T-helper 1 cell treated with Interleukin-12 subunit alpha and Interleukin-12 subunit beta and Interleukin-4 antibody, amounts not matched to agents 30 μg/mL and 1 μg/mL, for 36 hours (primary cell): ENCODE data around the gene RCAN1.

Experiments used
- H3K27ac Mint-ChIP-seq: one replicate; pipeline ENCODE4 v1.8.0; 2021; ENCODE audit warnings: mild to moderate bottlenecking, mixed read lengths
- H3K27me3 Mint-ChIP-seq: one replicate; pipeline ENCODE4 v1.8.0; 2021; ENCODE audit warnings: low read depth, mixed read lengths
- H3K36me3 Mint-ChIP-seq: one replicate; pipeline ENCODE4 v1.8.0; 2021; ENCODE audit warnings: low read depth, mixed read lengths
- H3K4me1 Mint-ChIP-seq: one replicate; pipeline ENCODE4 v1.8.0; 2021; ENCODE audit warnings: low read depth, mixed read lengths
- H3K4me3 Mint-ChIP-seq: one replicate; pipeline ENCODE4 v1.8.0; 2021; ENCODE audit warnings: mild to moderate bottlenecking, moderate library complexity, mixed read lengths
- H3K9me3 Mint-ChIP-seq: one replicate; pipeline ENCODE4 v1.8.0; 2021; ENCODE audit warnings: mixed read lengths

RCAN1 gene

DNA sequence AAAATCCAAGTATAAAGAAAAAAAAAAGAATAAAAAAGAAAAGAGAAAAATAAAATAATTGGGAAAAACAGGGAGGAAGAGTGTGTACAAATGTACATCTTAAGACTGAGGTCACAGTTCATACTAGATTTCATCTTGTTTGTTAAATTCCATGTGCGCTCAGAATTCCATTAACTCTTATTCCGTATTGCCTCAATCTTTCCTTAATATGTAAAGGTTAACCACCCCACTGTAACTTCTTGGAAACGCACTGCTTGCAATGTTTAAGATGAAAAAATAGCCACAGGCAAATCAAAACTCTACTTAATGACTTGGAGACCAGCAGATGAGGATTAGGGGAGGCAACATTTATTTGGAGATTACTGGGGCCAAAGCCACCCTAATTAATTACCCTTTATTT, 79.0 kb downstream of the RCAN1 start:
- H3K9me3 Mint-ChIP-seq, result no peaks in the 10 kb centered on the region
- H3K4me1 Mint-ChIP-seq, result peaks cover 2% of the 10 kb centered on the region
- peaks cover 5% of the 10 kb centered on the region for H3K27me3 Mint-ChIP-seq
- no peak overlapping the region for H3K27ac Mint-ChIP-seq
- H3K4me3 Mint-ChIP-seq, result no peak overlapping the region
- H3K36me3 Mint-ChIP-seq, result no peaks in the 10 kb centered on the region

DNA sequence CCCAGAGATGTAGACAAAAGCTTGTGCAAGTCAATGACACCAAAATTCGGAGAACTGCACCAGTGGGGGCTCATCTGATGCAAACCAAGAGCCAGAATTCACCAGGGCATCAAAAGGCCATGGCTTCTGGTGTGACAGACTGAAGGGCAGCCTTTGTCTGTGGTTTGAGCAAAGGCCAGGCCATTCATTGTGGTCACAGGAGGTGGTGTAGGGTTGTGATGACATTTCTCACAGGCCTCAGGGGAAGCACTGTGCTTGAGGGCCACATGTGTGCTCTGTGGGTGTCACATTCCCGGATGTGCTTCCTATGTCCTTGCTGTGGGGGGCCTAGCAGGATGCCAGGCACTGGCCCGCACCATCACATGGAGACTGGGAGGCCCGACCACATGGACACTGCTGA, 80.4 kb downstream of the RCAN1 start:
- Mint-ChIP-seq H3K4me1 (peaks cover 2% of the 10 kb centered on the region), H3K36me3 (no peaks in the 10 kb centered on the region), H3K27me3 (peaks cover 5% of the 10 kb centered on the region), H3K4me3 (no peak overlapping the region), H3K27ac (no peak overlapping the region), H3K9me3 (no peaks in the 10 kb centered on the region)

- Mint-ChIP-seq H3K27ac (no peak overlapping the region), H3K4me1 (peaks cover 2% of the 10 kb centered on the region), H3K4me3 (no peak overlapping the region), H3K9me3 (no peaks in the 10 kb centered on the region), H3K27me3 (peaks cover 5% of the 10 kb centered on the region), H3K36me3 (no peaks in the 10 kb centered on the region)
Observed at GRCh38 chr21:34533938-34534337, 81.0 kb downstream of the RCAN1 start.

DNA sequence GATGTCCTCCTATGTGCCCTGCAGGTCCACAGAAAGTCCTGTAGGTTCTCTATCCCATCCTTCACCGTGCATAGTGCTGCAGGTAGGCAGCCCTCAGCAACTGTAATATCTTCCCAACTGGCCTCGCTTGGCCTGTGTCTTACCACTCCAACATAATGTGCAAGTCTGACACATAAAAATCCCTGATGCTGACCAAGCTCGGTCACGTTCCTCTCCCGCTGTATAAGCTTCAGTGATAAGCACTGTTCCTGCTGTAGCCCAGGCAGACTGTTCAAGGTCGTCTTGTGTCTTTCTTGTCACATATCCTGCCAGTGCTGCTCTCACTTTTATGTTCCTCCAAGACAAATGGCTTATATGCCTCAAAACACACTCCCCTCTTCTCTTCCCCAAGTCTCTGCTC, 83.5 kb downstream of the RCAN1 start:
- Mint-ChIP-seq H3K36me3 (no peaks in the 10 kb centered on the region), H3K9me3 (no peaks in the 10 kb centered on the region), H3K27ac (no peak overlapping the region), H3K4me1 (peaks cover 9% of the 10 kb centered on the region), H3K27me3 (peaks cover 5% of the 10 kb centered on the region), H3K4me3 (no peak overlapping the region)

- Mint-ChIP-seq H3K36me3 (no peaks in the 10 kb centered on the region), H3K27ac (no peak overlapping the region), H3K27me3 (peaks cover 5% of the 10 kb centered on the region), H3K4me1 (peaks cover 13% of the 10 kb centered on the region), H3K9me3 (no peaks in the 10 kb centered on the region), H3K4me3 (no peak overlapping the region)
Observed at GRCh38 chr21:34530261-34530660, 84.7 kb downstream of the RCAN1 start.

DNA sequence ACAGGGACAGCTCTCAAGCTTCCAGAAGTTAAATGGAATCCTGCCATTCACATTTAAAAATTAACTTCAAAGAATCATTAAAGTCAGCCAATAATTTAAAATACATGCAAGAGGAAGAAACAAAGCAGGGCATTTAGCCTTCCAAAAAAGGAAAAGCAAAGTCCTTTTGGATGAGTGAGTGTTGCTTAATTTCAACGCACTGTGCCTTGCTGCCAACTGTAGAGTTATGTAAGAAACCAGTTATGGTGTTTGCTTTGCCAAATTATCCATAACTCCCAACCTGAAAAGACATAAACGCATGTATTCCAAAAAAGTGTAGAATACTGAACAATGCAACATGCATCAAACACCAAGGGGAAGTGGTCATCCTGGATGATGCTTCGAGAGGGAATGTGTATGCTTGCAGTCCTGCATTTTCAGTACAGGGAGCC, 86.8 kb downstream of the RCAN1 start:
- Mint-ChIP-seq H3K4me1 (peaks cover 11% of the 10 kb centered on the region), H3K36me3 (no peaks in the 10 kb centered on the region), H3K27me3 (peaks cover 5% of the 10 kb centered on the region), H3K27ac (no peak overlapping the region), H3K9me3 (no peaks in the 10 kb centered on the region), H3K4me3 (no peak overlapping the region)

GRCh38 chr21:34526618-34527290, 88.2 kb downstream of the RCAN1 start:
- peak overlapping the region; percentile 15 for H3K27ac Mint-ChIP-seq
- no peak overlapping the region for H3K4me3 Mint-ChIP-seq
- no peaks in the 10 kb centered on the region for H3K9me3 Mint-ChIP-seq
- H3K36me3 Mint-ChIP-seq, result no peaks in the 10 kb centered on the region
- H3K4me1 Mint-ChIP-seq, result peaks cover 12% of the 10 kb centered on the region
- H3K27me3 Mint-ChIP-seq, result peaks cover 5% of the 10 kb centered on the region

DNA sequence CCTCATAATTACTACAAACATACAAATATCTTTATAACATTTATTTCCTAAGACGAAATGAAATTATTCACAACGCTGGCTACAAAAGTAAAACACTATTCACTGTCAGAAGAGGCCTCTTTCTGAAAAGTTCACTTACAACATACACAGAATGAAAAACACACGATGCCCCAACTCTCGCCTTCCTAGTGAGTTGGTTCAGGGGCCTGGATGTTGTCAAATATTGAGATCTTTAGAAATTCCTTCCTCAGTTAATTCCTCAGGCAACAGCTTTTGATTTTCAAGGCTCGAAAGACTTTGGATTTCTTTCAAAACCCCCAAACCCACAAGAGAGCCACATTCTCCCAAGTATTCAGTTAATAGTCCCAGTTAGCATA, 88.7 kb downstream of the RCAN1 start:
- H3K36me3 Mint-ChIP-seq, result no peaks in the 10 kb centered on the region
- H3K27ac Mint-ChIP-seq, result peak overlapping the region; percentile 15
- peaks cover 3% of the 10 kb centered on the region for H3K27me3 Mint-ChIP-seq
- H3K4me3 Mint-ChIP-seq, result no peak overlapping the region
- peaks cover 12% of the 10 kb centered on the region for H3K4me1 Mint-ChIP-seq
- no peaks in the 10 kb centered on the region for H3K9me3 Mint-ChIP-seq

GRCh38 chr21:34524646-34525601, 90.0 kb downstream of the RCAN1 start:
- Mint-ChIP-seq H3K9me3 (no peaks in the 10 kb centered on the region), H3K36me3 (no peaks in the 10 kb centered on the region), H3K4me3 (no peak overlapping the region), H3K27ac (no peak overlapping the region), H3K27me3 (no peaks in the 10 kb centered on the region), H3K4me1 (peaks cover 12% of the 10 kb centered on the region)

DNA sequence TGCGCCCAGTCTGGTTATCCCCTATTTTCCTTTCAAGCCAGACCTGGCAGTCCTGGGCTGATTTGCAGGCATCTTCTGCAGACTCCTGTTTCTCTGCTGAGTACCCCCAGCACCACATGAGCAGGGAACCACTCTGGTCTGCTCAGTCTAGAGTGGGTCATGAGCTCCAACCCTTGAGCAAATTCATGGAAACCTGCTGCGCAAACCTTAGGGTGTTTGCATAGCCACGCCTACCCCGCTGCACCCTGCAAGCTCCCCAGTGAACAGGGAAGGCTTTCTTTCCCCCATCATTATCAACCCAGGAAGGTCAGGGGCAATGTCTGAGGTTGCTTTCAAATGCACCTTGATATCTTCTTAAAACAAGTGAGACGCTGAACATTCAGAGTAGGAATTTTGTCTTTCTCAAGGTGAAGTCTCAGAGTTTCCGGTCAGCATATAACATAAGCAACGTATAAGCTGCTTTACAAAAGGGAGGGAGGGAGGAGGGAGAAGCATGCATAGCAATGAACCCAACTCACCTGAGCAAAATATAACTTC, 91.8 kb downstream of the RCAN1 start:
- Mint-ChIP-seq H3K9me3 (no peaks in the 10 kb centered on the region), H3K27ac (no peak overlapping the region), H3K27me3 (no peaks in the 10 kb centered on the region), H3K36me3 (no peaks in the 10 kb centered on the region), H3K4me1 (peaks cover 13% of the 10 kb centered on the region), H3K4me3 (no peak overlapping the region)

GRCh38 chr21:34522284-34522683, 92.6 kb downstream of the RCAN1 start:
- Mint-ChIP-seq H3K9me3 (no peaks in the 10 kb centered on the region), H3K4me3 (no peak overlapping the region), H3K27me3 (no peaks in the 10 kb centered on the region), H3K36me3 (peaks cover 3% of the 10 kb centered on the region), H3K27ac (no peak overlapping the region), H3K4me1 (peaks cover 19% of the 10 kb centered on the region)

- no peak overlapping the region for H3K27ac Mint-ChIP-seq
- H3K4me3 Mint-ChIP-seq, result no peak overlapping the region
- peaks cover 15% of the 10 kb centered on the region for H3K4me1 Mint-ChIP-seq
Observed at GRCh38 chr21:34521561-34521960, 93.4 kb downstream of the RCAN1 start.

GRCh38 chr21:34520764-34521508, 94.0 kb downstream of the RCAN1 start:
- no peak overlapping the region for H3K4me3 Mint-ChIP-seq
- no peak overlapping the region for H3K27ac Mint-ChIP-seq
- peaks cover 3% of the 10 kb centered on the region for H3K36me3 Mint-ChIP-seq

More at GRCh38 chr21:34521561-34521960, 93.4 kb downstream of the RCAN1 start:
- Mint-ChIP-seq H3K36me3 (peaks cover 3% of the 10 kb centered on the region), H3K9me3 (no peaks in the 10 kb centered on the region), H3K27me3 (no peaks in the 10 kb centered on the region)

DNA sequence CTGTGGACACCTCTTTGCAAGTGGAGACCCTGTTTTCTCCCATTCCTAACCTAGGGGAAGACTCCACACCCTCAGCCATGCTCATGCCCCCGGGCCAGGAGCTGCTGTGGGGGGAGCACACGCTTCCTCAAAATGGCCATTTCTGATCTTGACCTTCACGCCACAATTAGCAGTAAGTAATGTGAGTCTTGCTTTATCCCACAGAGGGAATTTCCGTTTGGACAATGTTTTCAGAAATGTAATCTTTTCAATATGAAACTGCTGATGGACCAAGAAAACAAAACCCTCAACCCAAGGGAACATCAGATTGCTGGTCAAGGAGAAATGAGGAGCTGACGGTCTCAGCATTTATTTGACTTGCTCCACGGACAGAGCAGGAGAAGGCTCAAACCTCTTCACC, 94.6 kb downstream of the RCAN1 start:
- Mint-ChIP-seq H3K9me3 (no peaks in the 10 kb centered on the region), H3K27me3 (no peaks in the 10 kb centered on the region), H3K36me3 (peaks cover 3% of the 10 kb centered on the region), H3K27ac (no peak overlapping the region), H3K4me1 (peaks cover 9% of the 10 kb centered on the region), H3K4me3 (no peak overlapping the region)

More at GRCh38 chr21:34520764-34521508, 94.0 kb downstream of the RCAN1 start:
- peaks cover 9% of the 10 kb centered on the region for H3K4me1 Mint-ChIP-seq
- H3K27me3 Mint-ChIP-seq, result no peaks in the 10 kb centered on the region
- no peaks in the 10 kb centered on the region for H3K9me3 Mint-ChIP-seq
